ENCODE results near the gene TMCC2. TPM values are rescaled to one million over a fixed set of nuclear protein-coding genes. Genes with fewer than 3 reads are reported as not detected.
A peak's percentile ranks its signal among the peaks of the same experiment; 100 is the strongest.

The TMCC2 gene
- polyA plus RNA-seq, 3 donors, result 0.16 to 0.27 TPM; not detected in 1

GRCh38 chr1:205312866-205313562 lies 85.3 kb downstream of the TMCC2 start:
- Histone ChIP-seq H4K20me1 (ENCODE audit: insufficient read depth, low read length) (peaks cover 68% of the 10 kb centered on the region), H3K4me2 (replicated peaks; ENCODE audit: extremely low read depth, low read length, poor library complexity, severe bottlenecking) (peak overlapping the region; percentile 71), H3K36me3 (replicated peaks in 1 of 2; ENCODE audit: control insufficient read depth in 1 of 2, insufficient read depth in 2 of 2, low read length in 2 of 2) (peaks cover 31% of the 10 kb centered on the region in 2 donors), H3K79me2 (ENCODE audit: insufficient read depth, low read length) (peaks cover 83% of the 10 kb centered on the region), H3K9me3 (replicated peaks in 1 of 2; ENCODE audit: control insufficient read depth in 1 of 2, insufficient read depth in 1 of 2, low read length in 2 of 2) (no peaks in the 10 kb centered on the region), H3K4me3 (replicated peaks in 1 of 3; ENCODE audit: low read depth in 2 of 3, low read length in 3 of 3) (peak overlapping the region; percentile 19 to 65 (median 26)), H3K9ac (ENCODE audit: insufficient read depth, low read length, poor library complexity, severe bottlenecking) (peak overlapping the region; percentile 64), H2AFZ (ENCODE audit: insufficient read depth, low read depth, low read length, poor library complexity, severe bottlenecking) (no peak overlapping the region), H3K27me3 (ENCODE audit: control insufficient read depth in 2 of 2, insufficient read depth in 2 of 2, low read length in 2 of 2) (no peaks in the 10 kb centered on the region), H3K27ac (ENCODE audit: low read depth in 1 of 2, low read length in 2 of 2) (peak overlapping the region; percentile 86 to 96), H3K4me1 (ENCODE audit: control insufficient read depth in 1 of 2, insufficient read depth in 2 of 2, low read length in 2 of 2) (peaks cover 77 to 82% of the 10 kb centered on the region in 2 donors)
- peak overlapping the region; percentile 96 to 99 (median 98) for H3K27ac Mint-ChIP-seq
- peaks cover 0 to 2% (median 0%) of the 10 kb centered on the region in 7 donors for H3K9me3 Mint-ChIP-seq
- peaks cover 0 to 2% (median 0%) of the 10 kb centered on the region in 3 donors for H3K27me3 Mint-ChIP-seq (ENCODE audit: low read depth in 3 of 3)
- 100% methylated on average over 2 of the region's 10 CpGs for WGBS (ENCODE audit: insufficient coverage)
- H3K36me3 Mint-ChIP-seq, result peaks cover 58 to 63% of the 10 kb centered on the region in 2 donors
- intact Hi-C loops (cut with micrococcal nuclease), result no loop called here
- DNase-seq, result no peak
- TF ChIP-seq CTCF (IDR thresholded peaks at IDR 0.05), result no peak
- peak overlapping the region; percentile 71 to 83 for H3K4me3 Mint-ChIP-seq
- peaks cover 81% of the 10 kb centered on the region for H3K4me1 Mint-ChIP-seq

- Mint-ChIP-seq H3K4me3 (peak overlapping the region; percentile 71 to 83), H3K4me1 (peaks cover 89% of the 10 kb centered on the region), H3K27ac (peak overlapping the region; percentile 96 to 99 (median 98)), H3K9me3 (peaks cover 0 to 2% (median 0%) of the 10 kb centered on the region in 7 donors), H3K27me3 (ENCODE audit: low read depth in 3 of 3) (peaks cover 0 to 2% (median 0%) of the 10 kb centered on the region in 3 donors), H3K36me3 (peaks cover 57 to 61% of the 10 kb centered on the region in 2 donors)
- TF ChIP-seq CTCF (IDR thresholded peaks at IDR 0.05), result no peak
- 0% methylated on average over 11 of the region's 21 CpGs for WGBS (ENCODE audit: insufficient coverage)
- H3K4me1 ChIP-seq (ENCODE audit: control insufficient read depth in 1 of 2, insufficient read depth in 2 of 2, low read length in 2 of 2), result peaks cover 84 to 89% of the 10 kb centered on the region in 2 donors
- intact Hi-C loops (cut with micrococcal nuclease), result no loop called here
- peaks cover 68% of the 10 kb centered on the region for H4K20me1 ChIP-seq (ENCODE audit: insufficient read depth, low read length)
- peak overlapping the region; percentile 71 for H3K4me2 ChIP-seq (replicated peaks; ENCODE audit: extremely low read depth, low read length, poor library complexity, severe bottlenecking)
- H3K27ac ChIP-seq (ENCODE audit: low read depth in 1 of 2, low read length in 2 of 2), result peak overlapping the region; percentile 86 to 96
- peak overlapping the region; percentile 64 for H3K9ac ChIP-seq (ENCODE audit: insufficient read depth, low read length, poor library complexity, severe bottlenecking)
- no peak overlapping the region for H2AFZ ChIP-seq (ENCODE audit: insufficient read depth, low read depth, low read length, poor library complexity, severe bottlenecking)
- peaks cover 24% of the 10 kb centered on the region in 2 donors for H3K36me3 ChIP-seq (replicated peaks in 1 of 2; ENCODE audit: control insufficient read depth in 1 of 2, insufficient read depth in 2 of 2, low read length in 2 of 2)
- peaks cover 91% of the 10 kb centered on the region for H3K79me2 ChIP-seq (ENCODE audit: insufficient read depth, low read length)
- peak overlapping the region; percentile 19 to 65 (median 26) for H3K4me3 ChIP-seq (replicated peaks in 1 of 3; ENCODE audit: low read depth in 2 of 3, low read length in 3 of 3)
- no peaks in the 10 kb centered on the region for H3K9me3 ChIP-seq (replicated peaks in 1 of 2; ENCODE audit: control insufficient read depth in 1 of 2, insufficient read depth in 1 of 2, low read length in 2 of 2)
- peak; percentile 74 to 78 (median 77) for DNase-seq
- no peaks in the 10 kb centered on the region for H3K27me3 ChIP-seq (ENCODE audit: control insufficient read depth in 2 of 2, insufficient read depth in 2 of 2, low read length in 2 of 2)
Measured at GRCh38 chr1:205313563-205314308, 86.0 kb downstream of the TMCC2 start.
